Activated CD4-positive, alpha-beta memory T cell treated with anti-CD3 and anti-CD28 coated beads, Interleukin-2, amount 10 ng/mL, durations not matched to agents 7 days and 5 days (primary cell): ENCODE measurements around the gene GABRR1. TPM values are rescaled to one million over a fixed set of nuclear protein-coding genes. Genes with fewer than 3 reads are reported as not detected.

Experiments
- CTCF ChIA-PET: fragments of 350-600 bp; sonication (Branson Sonifier 250); formaldehyde crosslinking; loops from one replicate; lab custom pipeline; 2021; ENCODE audit warnings: antibody characterized with exemption, inconsistent platforms; lab: Charles Lee
- POLR2A ChIA-PET: fragments of 350-600 bp; sonication (Branson Sonifier 250); formaldehyde crosslinking; loops from one replicate; lab custom pipeline; 2021; ENCODE audit warnings: antibody characterized with exemption; lab: Charles Lee
- DNase-seq: peaks from one replicate; pipeline ENCODE4 v3.0.0-alpha.2; 2020
- H3K27ac Mint-ChIP-seq: one replicate; pipeline ENCODE4 v1.8.0; 2021; ENCODE audit warnings: mild to moderate bottlenecking, mixed read lengths
- H3K27me3 Mint-ChIP-seq: one replicate; pipeline ENCODE4 v1.8.0; 2021; ENCODE audit warnings: mixed read lengths
- H3K36me3 Mint-ChIP-seq: one replicate; pipeline ENCODE4 v1.8.0; 2021; ENCODE audit warnings: low read depth, mixed read lengths
- H3K4me1 Mint-ChIP-seq: one replicate; pipeline ENCODE4 v1.8.0; 2021; ENCODE audit warnings: mixed read lengths
- H3K4me3 Mint-ChIP-seq: one replicate; pipeline ENCODE4 v1.8.0; 2021; ENCODE audit warnings: mild to moderate bottlenecking, mixed read lengths
- H3K9me3 Mint-ChIP-seq: one replicate; pipeline ENCODE4 v1.8.0; 2021; ENCODE audit warnings: mixed read lengths
- total RNA-seq, 2 experiments: library from RNA; stranded (reverse); gene quantifications; one replicate each; pipeline ENCODE4 v1.2.3, GENCODE V29; 2021

Gene GABRR1
- total RNA-seq, 2 experiments from 2014 or later = not detected

DNA sequence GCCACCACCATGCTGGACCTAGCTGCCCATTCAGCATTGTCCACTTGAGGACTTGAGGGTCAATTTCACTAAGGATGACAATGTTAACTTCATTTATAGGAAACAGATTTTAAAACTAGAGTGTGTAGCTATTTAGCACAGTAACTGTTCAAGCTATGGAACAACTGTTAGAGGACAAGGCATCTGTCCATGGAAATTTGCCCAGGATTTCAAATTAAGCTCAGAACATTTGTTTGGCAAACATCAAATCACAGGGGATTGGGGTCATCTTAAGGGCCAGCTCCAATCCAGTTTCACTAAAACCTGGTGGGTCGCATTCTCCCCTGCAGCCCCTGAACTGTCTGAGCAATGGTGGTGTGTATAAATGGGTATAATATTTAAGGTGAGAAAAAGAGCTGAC lies 36.2 kb downstream of the GABRR1 start:
- Mint-ChIP-seq H3K4me3 (no peak overlapping the region), H3K4me1 (no peaks in the 10 kb centered on the region), H3K27me3 (peaks cover 12% of the 10 kb centered on the region), H3K9me3 (no peaks in the 10 kb centered on the region), H3K36me3 (no peaks in the 10 kb centered on the region), H3K27ac (no peak overlapping the region)
- POLR2A ChIA-PET = no interaction called here
- no peak for DNase-seq
- CTCF ChIA-PET = interaction anchor here (0.6 kb wide), 1 partner anchor 9 kb away, joined by 3 read pairs; no protein-coding TSS in a partner anchor

DNA sequence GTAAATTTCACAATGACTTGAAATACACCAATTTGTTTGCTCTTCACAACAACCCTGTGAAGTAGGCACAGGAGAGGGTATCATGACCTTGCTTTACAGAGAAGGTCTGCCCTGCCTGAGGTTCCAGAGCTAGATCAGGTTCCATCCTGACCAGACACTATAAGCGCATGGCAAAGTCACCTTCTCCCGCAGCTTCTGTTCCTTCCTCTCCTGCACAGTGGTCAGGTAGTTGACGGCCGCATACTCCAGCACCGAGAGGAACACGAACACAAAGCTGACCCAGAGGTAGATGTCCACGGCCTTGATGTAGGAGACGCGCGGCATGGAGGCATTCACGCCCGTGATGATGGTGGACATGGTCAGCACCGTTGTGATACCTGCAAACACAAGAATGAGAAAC lies 37.0 kb downstream of the GABRR1 start:
- H3K4me1 Mint-ChIP-seq = no peaks in the 10 kb centered on the region
- ChIA-PET CTCF (interaction anchor here (1.0 kb wide), 1 partner anchor 18 kb away, joined by 3 read pairs; no protein-coding TSS in a partner anchor), POLR2A (no interaction called here)
- no peak overlapping the region for H3K27ac Mint-ChIP-seq
- H3K27me3 Mint-ChIP-seq = peaks cover 9% of the 10 kb centered on the region
- no peak overlapping the region for H3K4me3 Mint-ChIP-seq
- no peaks in the 10 kb centered on the region for H3K9me3 Mint-ChIP-seq
- no peak for DNase-seq
- no peaks in the 10 kb centered on the region for H3K36me3 Mint-ChIP-seq

DNA sequence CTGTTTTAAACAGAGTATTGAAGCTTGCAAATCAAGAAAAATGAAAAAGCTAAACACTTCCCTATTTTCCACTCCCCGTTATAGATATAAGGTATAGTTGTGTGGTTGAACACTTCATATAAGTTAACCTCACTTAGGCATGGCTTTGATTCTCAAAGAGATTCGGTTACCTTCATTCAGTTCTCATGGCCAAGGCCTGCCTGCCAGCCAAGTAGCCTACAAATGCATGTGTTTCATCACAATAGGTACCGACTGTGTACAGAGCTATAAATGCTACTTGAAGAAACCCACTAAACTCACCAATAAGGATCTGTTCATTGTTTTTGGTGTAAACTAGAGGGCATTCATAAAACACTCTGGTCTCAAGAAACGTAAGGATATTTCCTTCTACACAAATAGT lies 43.5 kb downstream of the GABRR1 start:
- ChIA-PET POLR2A (no interaction called here), CTCF (no interaction called here)
- H3K9me3 Mint-ChIP-seq = no peaks in the 10 kb centered on the region
- H3K4me1 Mint-ChIP-seq = no peaks in the 10 kb centered on the region
- peaks cover 2% of the 10 kb centered on the region for H3K27me3 Mint-ChIP-seq
- H3K27ac Mint-ChIP-seq = no peak overlapping the region
- H3K4me3 Mint-ChIP-seq = no peak overlapping the region
- H3K36me3 Mint-ChIP-seq = no peaks in the 10 kb centered on the region
- DNase-seq = no peak

DNA sequence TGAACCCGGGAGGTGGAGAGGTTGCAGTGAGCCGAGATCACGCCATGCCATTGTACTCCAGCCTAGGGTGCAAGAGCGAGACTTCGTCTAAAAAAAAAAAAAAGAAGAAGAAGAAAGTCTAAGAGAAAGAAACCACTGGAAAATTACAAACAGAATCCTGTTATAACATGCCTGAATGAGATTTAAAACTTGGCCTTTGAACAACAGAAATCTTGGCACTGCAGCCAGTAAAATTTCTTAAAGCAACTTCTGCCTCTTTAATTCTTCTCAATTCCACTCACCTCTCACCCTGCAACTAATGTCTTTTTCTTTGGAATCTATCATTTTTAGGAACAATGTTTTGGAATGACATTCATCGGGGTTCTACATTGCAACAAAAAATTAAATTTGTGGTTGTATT lies 45.0 kb downstream of the GABRR1 start:
- H3K36me3 Mint-ChIP-seq = no peaks in the 10 kb centered on the region
- POLR2A ChIA-PET = interaction anchor here (0.6 kb wide), 1 partner anchor 33 kb away, joined by 4 read pairs; no protein-coding TSS in a partner anchor
- CTCF ChIA-PET = no interaction called here
- no peak overlapping the region for H3K4me3 Mint-ChIP-seq
- peaks cover 2% of the 10 kb centered on the region for H3K27me3 Mint-ChIP-seq
- H3K4me1 Mint-ChIP-seq = no peaks in the 10 kb centered on the region
- no peak overlapping the region for H3K27ac Mint-ChIP-seq
- DNase-seq = no peak
- H3K9me3 Mint-ChIP-seq = no peaks in the 10 kb centered on the region

DNA sequence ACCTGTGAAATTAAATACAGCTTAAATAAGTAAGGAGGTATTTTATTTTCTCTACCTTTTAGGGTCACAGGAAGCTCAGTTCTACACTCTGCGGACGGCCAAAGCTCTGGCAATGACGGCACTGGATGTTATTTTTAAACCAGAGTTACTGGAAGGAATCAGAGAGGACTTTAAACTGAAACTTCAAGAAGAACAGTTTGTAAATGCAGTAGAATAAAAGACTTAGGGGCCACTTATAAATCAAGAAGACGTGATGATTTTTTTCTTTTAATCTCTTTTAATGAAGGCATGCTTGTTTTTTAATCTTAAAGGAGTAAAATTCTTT lies 55.1 kb downstream of the GABRR1 start:
- Mint-ChIP-seq H3K4me1 (no peaks in the 10 kb centered on the region), H3K4me3 (no peak overlapping the region), H3K9me3 (no peaks in the 10 kb centered on the region), H3K27ac (no peak overlapping the region), H3K27me3 (no peaks in the 10 kb centered on the region), H3K36me3 (peaks cover 13% of the 10 kb centered on the region)
- CTCF ChIA-PET = interaction anchor here (0.5 to 1.2 kb wide), 3 partner anchors 12 to 210 kb away, joined by 3 to 5 read pairs (median 3); no protein-coding TSS in a partner anchor
- POLR2A ChIA-PET = no interaction called here
- no peak for DNase-seq

DNA sequence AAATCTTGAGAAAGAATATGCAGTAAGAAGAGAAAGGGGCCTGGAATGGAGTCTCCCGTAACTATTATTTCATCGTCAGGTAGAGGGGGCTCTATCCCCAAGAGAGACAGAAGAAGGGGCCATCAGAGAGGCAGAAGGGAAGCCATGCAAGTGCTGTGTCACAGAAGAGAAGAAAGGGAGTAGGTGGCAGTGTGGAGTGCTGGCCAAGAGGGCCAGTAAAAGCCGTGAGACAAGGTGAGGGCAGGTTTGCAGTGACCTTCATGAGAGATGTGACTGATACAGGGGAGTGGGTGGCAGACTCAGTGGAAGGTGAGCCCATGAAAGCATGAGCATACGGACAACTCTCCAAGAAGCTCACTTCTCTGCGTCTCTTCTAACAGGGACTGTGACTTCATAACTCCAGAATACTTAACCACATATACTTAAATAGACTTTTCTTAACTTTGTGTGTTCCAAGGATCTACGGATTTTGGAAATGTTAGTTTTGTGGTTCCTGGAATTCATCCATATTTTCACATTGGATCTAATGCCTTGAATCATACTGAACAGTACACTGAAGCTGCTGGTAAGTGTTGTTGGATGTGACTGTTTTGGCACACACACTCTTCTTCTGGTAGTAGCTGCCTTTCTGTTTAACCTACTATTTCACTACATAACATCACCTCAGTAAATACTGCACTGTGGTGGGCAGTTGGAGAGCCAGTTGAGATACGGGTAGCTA lies 55.7 kb downstream of the GABRR1 start:
- Mint-ChIP-seq H3K36me3 (peaks cover 13% of the 10 kb centered on the region), H3K27ac (no peak overlapping the region), H3K4me3 (no peak overlapping the region), H3K27me3 (no peaks in the 10 kb centered on the region), H3K9me3 (no peaks in the 10 kb centered on the region), H3K4me1 (no peaks in the 10 kb centered on the region)
- DNase-seq = no peak
- ChIA-PET CTCF (no interaction called here), POLR2A (no interaction called here)

DNA sequence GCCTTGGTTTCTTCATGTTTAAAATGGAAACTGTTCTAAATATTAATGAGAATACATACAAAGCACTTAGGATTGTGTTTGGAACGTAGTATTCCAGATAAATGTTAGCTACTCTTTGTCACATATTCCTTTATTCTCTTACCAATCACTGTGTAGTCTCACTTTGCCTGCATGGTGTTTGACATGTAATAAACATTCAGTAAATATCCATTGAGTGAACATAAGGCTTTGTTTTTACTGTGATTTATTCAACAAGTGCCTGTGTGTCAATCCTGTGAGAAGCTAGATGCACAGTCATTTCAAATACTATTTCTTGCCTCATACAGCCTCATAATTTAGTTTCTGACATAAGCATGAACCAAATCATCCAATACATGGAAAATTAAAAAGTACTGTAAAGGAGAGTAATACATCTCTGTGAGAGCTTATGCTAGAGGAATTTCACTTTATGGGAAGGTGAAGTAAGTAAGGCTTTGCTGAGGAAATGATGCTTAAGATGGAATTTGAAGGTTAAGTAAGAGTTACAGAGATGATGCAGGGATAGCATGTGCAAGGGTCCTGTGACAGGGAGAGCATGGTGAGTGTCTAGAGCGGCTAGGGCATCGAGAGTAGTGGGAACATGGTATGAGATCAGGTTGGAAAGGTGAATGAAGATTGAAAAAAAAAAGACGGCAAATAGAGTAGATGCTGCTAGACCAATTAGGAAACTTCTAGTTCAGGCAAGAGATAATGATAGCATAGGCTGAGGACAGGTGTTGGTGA lies 56.6 kb downstream of the GABRR1 start:
- no peaks in the 10 kb centered on the region for H3K27me3 Mint-ChIP-seq
- H3K9me3 Mint-ChIP-seq = no peaks in the 10 kb centered on the region
- H3K36me3 Mint-ChIP-seq = peaks cover 13% of the 10 kb centered on the region
- no peak for DNase-seq
- no peaks in the 10 kb centered on the region for H3K4me1 Mint-ChIP-seq
- ChIA-PET CTCF (no interaction called here), POLR2A (interaction anchor here (0.9 kb wide), 1 partner anchor 80 kb away, joined by 3 read pairs; the partner anchor contains the start of gene PNRC1)
- no peak overlapping the region for H3K27ac Mint-ChIP-seq
- H3K4me3 Mint-ChIP-seq = no peak overlapping the region

DNA sequence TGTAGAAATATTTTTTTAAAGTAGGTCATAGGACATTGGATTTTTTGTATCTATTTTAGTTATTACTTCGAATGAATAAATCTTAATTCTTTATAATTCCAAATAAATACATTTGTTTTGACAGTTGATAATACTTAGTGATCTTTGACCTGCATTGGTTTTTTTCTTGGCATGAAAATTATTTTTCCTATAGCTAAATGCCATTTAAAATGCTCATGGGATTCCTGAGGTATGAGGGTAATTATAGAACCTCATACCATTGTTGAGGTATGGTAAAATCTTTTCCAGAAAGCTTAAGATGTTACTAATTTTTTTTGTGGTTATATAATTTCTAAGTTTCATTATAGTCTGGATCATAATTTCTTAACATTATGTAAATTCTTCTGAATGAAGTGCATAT lies 63.0 kb downstream of the GABRR1 start:
- Mint-ChIP-seq H3K9me3 (no peaks in the 10 kb centered on the region), H3K4me1 (no peaks in the 10 kb centered on the region), H3K4me3 (no peak overlapping the region), H3K27ac (no peak overlapping the region), H3K36me3 (peaks cover 11% of the 10 kb centered on the region), H3K27me3 (no peaks in the 10 kb centered on the region)
- ChIA-PET CTCF (interaction anchor here (1.6 kb wide), 1 partner anchor 9 kb away, joined by 5 read pairs; the partner anchor contains the start of gene PM20D2), POLR2A (interaction anchor here (1.0 kb wide), 1 partner anchor 74 kb away, joined by 4 read pairs; the partner anchor contains the start of gene PNRC1)
- DNase-seq = no peak

DNA sequence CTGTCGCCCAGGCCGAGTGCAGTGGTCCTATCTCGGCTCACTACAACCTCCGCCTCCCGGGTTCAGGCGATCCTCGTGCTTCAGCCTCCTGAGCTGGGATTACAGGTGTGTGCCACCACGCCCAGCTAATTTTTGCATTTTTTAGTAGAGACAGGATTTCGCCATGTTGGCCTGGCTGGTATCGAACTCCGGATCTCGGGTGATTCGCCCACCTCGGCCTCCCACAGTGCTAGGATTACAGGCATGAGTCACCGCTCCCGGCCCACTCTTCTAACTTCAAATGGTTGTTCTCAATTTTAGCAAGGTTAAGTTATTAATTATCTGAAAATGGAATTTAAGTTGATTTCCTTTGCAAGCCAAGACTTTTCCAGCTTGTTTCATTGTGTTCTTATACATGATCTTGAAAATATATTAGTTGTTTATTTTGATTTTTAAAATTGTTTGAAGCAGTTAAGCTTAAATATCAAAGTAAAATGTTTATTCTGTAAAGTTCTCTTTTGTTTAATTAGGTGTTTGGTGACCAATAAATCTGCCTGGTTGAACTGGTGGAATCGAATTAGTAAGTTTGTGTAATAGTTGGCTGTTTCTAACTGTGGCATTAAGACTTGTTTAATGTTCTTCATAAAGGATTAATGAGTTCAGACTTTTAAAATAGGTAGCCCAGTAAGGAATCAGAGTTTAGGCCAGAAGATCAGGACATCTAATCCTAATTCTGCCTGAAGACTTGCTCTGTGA lies 69.0 kb downstream of the GABRR1 start:
- peaks cover 17% of the 10 kb centered on the region for H3K36me3 Mint-ChIP-seq
- DNase-seq = no peak
- peaks cover 34% of the 10 kb centered on the region for H3K4me1 Mint-ChIP-seq
- H3K9me3 Mint-ChIP-seq = no peaks in the 10 kb centered on the region
- peaks cover 16% of the 10 kb centered on the region for H3K27me3 Mint-ChIP-seq
- CTCF ChIA-PET = interaction anchor here (1.0 to 1.7 kb wide), 3 partner anchors 10 to 165 kb away, joined by 3 to 6 read pairs (median 4); partner anchors contain the start of gene PNRC1
- POLR2A ChIA-PET = interaction anchor here (0.6 to 8.8 kb wide), 4 partner anchors 10 to 209 kb away, joined by 3 to 178 read pairs (median 4); partner anchors contain the start of gene PNRC1
- no peak overlapping the region for H3K4me3 Mint-ChIP-seq
- no peak overlapping the region for H3K27ac Mint-ChIP-seq

DNA sequence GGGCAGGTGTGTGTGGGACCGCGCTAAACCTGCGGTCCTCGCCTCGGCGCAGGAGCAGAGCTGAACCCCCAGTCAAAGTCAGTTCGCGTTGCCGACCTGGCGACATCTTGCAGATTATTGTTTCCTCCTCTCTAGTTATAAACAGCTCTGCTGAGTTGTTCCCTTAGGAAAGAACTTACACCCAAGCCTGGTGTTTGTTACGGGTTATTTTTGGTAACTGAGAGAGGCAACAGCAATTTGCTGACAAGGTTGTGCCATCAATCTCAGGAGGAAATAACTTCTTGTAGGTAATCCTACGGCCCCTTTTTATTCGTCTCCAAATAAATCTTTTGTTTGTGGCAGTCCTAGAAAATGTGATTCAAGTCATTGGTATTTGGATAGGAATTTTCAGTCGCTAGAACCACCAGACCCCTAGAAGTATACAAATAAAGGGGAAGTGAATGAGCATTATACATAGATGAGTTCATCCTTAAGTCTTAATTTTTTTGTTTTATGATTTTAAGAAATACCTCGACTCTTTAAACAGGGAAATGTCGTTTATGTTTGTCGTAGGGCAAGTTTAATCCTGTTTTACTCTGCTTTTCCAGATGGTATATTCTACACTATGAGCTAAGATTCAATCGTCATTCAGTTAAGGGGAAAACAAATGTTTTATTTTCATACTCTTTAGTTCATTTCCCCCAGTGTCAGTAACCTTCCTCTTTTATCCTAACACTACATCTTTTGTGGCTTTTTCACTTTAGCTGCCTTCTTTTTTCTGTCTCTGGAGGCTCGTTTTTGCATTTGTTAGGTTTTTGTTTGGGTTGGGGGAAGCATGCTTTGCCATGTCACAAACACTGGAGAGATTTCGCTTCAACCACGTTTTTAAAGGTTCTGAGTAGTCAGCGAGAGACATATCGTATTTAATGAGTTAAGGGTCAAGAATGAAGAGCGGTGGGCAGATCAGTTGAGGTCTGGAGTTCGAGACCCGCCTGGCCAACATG lies 70.1 kb downstream of the GABRR1 start:
- Mint-ChIP-seq H3K4me1 (peaks cover 34% of the 10 kb centered on the region), H3K4me3 (peak overlapping the region; percentile 73), H3K27me3 (peaks cover 24% of the 10 kb centered on the region), H3K9me3 (no peaks in the 10 kb centered on the region), H3K36me3 (peaks cover 17% of the 10 kb centered on the region), H3K27ac (no peak overlapping the region)
- DNase-seq = peak; percentile 31
- ChIA-PET CTCF (interaction anchor here (1.1 to 3.6 kb wide), 6 partner anchors 11 to 225 kb away, joined by 3 to 32 read pairs (median 5); partner anchors contain the start of gene PNRC1), POLR2A (interaction anchor here (0.6 to 8.8 kb wide), 14 partner anchors 9 to 682 kb away, joined by 3 to 178 read pairs (median 5); partner anchors contain the start of genes LYRM2, PNRC1, RNGTT and UBE2J1)

DNA sequence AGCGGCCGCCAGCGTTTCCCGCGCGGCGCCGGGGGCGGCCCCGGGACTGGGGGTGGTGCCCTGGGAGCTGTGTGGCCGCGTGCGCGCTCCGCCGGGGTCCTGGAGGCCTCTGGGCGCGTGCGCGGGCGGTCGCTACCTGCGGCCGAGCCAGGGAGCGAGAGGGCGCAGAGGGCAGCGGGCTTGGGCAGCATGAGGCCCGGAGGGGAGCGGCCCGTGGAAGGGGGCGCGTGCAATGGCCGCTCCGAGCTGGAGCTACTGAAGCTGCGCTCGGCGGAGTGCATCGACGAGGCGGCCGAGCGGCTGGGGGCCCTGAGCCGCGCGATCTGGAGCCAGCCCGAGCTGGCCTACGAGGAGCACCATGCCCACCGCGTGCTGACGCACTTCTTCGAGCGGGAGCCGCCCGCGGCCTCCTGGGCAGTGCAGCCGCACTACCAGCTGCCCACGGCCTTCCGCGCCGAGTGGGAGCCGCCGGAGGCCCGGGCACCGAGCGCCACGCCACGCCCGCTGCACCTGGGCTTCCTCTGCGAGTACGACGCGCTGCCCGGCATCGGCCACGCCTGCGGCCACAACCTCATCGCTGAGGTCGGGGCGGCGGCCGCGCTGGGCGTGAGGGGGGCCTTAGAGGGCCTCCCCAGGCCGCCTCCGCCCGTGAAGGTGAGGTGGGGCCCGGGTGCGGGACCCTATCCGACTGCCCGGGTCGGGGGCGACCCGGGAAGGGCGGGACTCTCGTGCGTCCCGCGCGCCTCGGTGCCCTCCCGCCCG lies 71.0 kb downstream of the GABRR1 start, which contains the start of gene PM20D2:
TSS of gene PM20D2 (plus strand) at position 100 of the 762 bp plus-strand sequence. CDS start at position 190, 90 bp downstream.
- peak; percentile 57 for DNase-seq
- Mint-ChIP-seq H3K9me3 (no peaks in the 10 kb centered on the region), H3K36me3 (peaks cover 14% of the 10 kb centered on the region), H3K27ac (peak within 1 kb of the TSS; percentile 73), H3K27me3 (peaks cover 28% of the 10 kb centered on the region), H3K4me1 (peaks cover 34% of the 10 kb centered on the region), H3K4me3 (peak within 1 kb of the TSS; percentile 82)
- POLR2A ChIA-PET = interaction anchor here (0.6 to 8.8 kb wide), 22 partner anchors 8 to 683 kb away, joined by 3 to 178 read pairs (median 4); partner anchors contain the start of genes LYRM2, PNRC1, RNGTT and RRAGD
- CTCF ChIA-PET = interaction anchor here (1.0 to 3.6 kb wide), 7 partner anchors 9 to 226 kb away, joined by 3 to 32 read pairs (median 5); partner anchors contain the start of gene PNRC1
